LHCN-M2 (cell line): ENCODE data around the gene CPEB1. TPM values are rescaled to one million over a fixed set of nuclear protein-coding genes. Genes with fewer than 3 reads are reported as not detected.
"Not testable (repeated sequence)": the region's sequence is repeated elsewhere in the genome, so short reads cannot be mapped to it uniquely, and the experiment has no call there.

Experiments used
- DNase-seq: peaks from one replicate; pipeline ENCODE4 v3.0.0-alpha.2; 2012; ENCODE audit warnings: low read depth
- total RNA-seq: library from RNA; depleted of rRNA; stranded (reverse); fragments of >200 nt; gene quantifications from 2 replicates; pipeline ENCODE4 v1.2.3, GENCODE V29; 2014

Gene CPEB1
- total RNA-seq, 1 experiment from 2014 or later, result 6.0 TPM

DNA sequence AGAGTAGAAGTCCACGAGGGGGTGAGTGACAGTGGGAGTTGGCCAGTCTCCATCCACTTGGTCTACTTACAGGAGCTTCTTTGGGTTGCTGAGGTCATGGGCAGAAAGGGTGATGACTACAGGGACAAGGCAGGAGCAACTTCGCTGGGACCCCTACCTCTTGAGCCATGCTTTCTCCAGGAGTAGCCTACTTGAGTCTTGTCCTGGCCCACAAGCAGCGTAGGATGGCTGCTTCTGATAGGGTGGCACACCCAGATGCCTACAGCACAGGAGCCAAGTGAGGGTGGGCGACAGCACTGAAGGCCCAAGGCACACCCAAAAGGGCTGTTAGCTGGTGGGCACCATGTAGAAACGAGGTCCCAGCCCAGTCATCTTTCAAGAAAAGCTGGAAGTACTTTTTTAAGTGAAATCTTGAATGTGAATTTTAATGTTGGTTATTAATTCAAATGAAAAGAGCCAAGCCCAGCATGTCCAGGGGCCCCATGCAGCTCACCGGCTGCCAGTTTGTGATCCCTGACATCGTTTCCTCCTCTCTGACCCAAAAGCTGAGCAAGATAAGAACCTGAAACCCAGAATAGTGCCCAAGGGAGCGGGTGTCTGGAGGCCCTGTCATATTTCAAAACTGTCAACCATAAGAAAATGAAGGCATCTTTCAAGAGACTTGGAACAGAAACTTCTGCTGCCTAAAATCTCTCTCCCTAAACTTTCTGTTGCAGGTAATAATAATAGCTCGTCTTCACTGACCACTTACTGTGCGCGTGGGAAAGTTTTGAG lies 2.2 kb upstream of the CPEB1 start:
- DNase-seq, result no peak

DNA sequence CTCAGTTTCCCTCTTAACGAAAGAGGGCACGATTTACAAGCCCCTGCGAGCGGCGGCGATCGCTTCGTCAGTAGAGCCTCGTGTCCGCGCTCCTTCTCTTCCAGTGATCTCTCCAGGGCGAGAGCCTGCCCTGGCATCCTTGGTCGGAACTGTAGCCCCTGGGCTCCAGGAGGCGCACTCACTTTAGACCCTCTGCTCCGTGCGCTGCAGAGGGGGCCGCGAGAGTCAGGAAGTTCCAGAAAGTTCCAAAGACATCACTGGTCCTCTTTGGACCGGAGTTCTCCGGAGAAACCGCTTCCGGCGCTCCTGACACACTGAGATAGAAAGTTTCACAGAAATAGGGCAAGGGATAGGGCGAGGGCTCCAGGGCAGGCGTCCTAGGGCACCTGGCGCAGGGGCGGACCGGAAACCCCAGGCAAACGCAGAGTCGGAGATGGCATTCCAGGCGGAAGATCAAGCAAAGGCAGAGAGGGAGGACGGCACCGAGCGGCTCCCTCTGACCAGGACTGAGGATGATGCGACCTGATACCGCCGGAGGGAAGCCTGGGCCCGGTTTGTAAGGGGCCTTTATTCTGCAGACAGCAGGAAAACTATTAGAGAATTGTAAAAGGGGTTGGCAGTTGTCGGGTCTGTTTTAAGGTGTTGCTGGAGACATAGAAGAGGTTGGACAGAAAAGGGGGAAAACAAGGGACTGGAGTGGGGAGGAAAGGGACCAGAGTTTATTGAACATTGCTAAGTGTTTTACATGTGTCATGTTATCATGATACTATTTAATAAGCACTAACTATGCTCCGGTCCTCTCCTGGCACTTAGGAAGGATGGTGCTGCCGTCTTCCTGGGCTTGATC lies 1.3 kb upstream of the CPEB1 start:
- no peak for DNase-seq

DNA sequence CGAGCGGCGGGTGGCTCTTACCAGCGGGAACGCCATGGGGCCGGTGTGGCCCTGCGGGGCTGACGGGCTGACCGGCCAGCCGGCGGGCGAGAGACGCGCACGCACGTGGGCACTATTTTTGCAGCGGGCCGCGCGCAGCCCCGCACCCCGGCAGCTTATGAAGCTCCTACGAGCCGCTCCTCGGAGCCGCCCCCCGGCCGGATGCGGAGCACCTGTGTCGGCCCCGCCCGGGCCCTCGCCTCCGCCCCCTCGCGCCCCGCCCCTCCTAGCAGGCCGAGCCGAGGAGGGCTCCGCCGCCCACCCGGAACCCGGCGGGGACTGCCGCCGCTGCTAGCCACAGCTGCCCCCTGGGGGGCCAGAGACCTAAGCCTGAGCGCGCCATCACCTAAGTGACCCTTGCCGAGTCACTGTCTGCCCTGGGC lies 683 bp upstream of the CPEB1 start:
- no peak for DNase-seq

DNA sequence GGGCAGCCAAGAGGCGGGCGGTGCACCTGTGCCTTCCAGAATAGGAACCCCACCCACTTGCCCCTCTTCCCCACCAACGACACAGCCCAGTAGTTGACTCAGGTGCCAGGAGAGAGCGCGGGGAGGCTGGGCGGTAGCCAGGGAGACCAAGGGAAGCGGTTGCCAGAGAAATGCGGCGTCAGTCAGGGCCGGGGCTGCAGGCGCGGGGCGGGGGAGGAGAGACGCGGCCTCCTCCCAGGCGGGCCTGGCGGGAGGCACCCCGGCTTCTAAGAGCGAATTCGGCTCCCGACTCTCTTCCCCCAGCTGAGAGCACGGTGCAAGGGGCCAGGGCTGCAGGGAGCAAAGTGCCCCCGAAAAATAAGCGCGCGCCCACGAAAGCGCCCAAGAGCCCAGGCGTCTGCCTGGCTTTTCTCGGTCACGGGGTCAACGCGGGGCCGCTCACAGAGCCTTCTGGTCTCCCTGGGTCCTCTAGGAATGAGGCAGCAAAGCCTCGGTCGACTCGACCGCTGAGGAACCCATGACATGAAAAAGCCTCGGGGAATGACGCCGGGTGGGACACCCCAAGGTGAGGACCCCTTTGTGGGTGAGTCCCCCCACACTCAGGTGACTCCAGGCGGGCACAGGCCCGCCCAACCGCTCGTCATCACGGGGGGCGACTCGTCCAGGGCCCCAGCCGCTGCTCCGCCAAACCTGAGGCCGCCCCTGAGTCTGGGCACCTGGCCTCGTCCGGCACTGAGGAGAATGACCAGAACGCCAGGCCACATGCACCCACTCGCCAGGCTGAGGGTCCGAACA lies 716 bp downstream of the CPEB1 start:
- DNase-seq, result no peak

DNA sequence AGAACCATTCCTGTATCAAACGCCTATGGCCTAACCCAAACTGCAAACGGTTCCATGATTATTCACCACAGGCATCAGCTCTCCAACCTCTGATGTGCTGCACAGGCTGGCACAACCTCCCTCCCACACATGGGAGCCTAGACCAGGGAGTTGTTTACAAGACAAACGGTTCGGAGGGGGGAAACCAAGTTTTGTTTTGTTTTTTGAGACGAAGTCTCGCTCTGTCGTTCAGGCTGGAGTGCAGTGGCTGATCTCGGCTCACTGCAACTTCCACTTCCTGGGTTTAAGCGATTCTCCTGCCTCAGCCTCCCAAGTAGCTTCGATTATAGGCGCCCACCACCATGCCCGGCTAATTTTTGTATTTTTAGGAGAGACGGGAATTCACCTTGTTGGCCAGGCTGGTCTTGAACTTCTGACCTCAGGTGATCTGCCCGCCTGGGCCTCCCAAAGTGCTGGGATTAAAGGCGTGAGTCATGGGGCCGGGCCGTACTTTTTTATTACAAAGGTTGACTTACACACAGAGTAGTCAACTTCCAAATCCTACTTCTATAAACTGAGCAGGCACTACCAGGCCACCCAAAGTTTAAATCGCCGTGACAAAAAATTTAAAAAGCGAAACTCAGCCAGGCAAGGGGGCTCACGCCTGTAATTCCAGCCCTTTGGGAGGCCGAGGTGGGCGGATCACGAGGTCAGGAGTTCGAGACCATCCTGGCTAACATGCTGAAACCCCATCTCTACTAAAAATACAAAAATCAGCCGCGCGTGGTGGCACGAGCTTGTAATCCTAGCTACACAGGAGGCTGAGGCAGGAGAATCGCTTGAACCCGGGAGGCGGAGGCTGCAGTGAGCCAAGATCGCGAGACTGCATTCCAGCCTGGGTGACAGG lies 2.0 kb downstream of the CPEB1 start:
- not testable (repeated sequence) for DNase-seq

DNA sequence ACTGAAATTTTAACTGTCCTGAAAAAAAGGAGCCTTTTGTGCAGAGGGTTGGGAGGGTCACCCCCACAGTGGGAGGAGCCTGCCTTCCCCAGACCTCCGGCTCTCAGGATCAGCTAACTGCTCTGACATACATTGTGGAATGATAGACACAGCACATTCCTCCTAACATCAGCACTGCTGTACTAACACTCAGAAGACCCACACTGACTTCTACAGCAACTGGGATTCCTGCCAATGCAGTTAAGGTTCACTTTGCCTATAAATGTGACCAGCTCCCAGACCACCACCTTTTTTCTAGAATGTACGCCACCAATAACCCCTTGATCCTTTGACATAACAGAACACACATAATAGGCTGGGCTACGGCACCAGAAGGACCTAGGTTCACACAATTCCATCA lies 3.2 kb downstream of the CPEB1 start:
- DNase-seq, result no peak

DNA sequence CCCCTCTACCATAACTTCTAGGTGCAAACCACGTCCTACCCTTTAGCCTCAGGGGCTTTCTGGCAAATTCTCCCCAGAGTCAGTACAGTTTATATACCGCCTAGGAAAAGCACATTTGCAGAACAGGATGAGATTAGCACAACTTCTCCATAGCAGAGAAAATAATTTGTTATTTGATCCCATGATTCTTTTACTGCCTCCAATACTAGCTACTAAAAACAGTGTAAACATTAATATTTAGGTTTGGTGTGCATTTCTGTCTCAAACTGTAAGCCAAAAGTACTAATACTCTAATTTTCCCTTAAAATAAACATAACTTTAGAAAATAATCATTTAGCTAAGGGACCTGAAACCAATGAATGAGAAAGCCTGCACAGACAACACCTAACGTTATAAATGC lies 4.5 kb downstream of the CPEB1 start:
- DNase-seq, result no peak

DNA sequence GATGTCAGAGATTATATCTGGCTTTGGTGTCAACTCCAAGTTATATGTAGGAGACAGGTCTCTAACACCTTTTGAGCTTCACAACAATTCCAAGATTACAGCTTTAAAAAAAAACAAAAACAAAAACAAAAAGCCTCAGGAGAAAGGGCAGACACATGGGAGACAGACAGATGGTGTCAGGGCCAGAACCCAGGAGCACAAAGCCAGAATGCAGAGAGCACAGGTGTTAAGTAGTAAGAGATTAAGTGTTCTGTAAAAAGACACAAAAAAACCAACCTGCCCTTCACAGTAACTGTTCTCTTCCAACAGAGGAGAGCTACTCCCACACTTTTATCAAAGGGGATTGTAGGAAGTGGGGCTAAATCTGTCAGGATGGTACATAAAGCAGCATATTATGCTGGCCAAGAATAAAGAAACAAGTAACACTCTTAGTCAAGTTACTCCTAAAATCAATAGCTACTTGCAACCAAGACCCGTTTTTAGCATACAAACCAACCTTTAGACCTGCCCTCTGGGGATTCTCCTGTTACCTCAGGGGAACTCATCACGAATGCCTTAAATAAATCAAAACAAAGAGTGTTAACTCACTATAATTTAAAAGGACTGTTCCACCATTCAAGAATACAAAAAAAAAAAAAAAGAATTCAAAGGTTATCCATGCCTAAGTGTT lies 5.9 kb downstream of the CPEB1 start:
- DNase-seq, result no peak

DNA sequence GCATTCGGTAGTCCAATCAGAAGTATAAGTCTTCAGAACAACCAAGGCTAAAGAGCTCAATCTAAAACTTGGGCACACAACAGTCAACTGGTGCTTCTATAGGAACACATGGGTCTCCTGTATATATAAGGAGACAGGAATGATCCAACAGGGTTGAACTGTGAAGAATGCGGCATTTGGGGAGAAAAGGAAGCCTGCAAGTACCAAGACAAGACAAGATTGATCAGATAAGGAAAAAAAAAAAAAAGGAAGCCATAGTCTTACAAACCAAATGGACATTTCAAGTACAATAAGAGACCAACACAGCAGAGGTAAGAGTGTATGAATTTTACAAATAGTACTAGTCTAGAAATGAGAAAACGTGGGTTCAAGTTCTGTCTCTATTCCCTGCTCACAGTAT lies 6.5 kb downstream of the CPEB1 start:
- no peak for DNase-seq

DNA sequence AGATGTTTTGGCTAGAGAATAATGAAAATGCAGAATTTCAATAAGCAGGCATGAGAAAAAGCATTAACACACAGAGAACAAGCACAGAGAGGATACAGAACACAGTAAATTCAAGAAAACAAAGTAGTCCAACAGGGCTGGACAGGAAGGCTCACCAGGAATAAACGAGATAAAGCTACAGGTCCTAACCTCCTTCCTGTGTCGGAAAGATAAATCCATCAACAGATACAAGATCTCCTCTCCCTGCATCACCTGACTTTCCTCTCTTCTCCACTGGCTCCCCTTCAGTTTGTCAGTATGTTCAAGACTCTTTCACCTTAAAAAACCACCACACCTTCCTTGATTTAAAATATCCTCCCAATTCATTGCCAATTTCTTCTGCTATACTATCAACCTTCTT lies 11.4 kb downstream of the CPEB1 start:
- DNase-seq, result no peak

DNA sequence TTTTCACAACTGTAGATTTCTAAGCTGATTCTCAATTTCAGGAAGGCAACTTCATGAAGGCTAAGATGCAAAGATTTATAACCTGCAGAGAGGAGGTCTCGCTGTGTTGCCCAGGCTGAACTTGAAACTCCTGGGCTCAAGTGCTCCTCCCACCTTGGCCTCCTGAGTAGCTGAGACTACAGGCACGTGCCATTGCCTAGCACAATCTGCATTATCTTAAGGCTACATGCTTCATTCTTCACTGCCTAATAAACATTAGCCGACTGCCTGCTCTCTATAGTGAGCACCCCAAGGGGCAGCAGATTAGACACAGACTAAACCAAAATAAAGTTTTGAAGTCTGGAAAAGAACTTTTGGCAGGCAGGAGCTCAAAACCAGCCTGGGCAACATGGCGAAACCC lies 17.1 kb downstream of the CPEB1 start:
- no peak for DNase-seq

DNA sequence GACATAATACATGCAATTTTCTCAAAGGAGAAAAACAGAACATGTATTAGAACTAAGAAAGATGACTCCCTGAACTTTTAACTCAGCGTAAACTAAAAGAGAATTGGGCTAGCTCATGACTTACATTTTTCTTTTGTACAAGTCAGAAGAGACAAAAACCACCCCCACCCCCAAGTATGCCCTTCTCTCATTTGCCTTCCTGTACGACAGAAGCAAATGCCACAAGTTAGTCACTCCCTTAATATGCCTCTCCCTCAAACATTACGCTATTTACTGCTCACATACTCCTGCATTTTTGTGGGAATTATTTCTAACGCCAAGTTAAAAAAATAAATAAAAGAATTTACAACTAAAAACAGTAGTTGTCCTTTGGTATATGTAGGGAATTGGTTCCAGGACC lies 22.0 kb downstream of the CPEB1 start:
- peak; percentile 13 for DNase-seq

DNA sequence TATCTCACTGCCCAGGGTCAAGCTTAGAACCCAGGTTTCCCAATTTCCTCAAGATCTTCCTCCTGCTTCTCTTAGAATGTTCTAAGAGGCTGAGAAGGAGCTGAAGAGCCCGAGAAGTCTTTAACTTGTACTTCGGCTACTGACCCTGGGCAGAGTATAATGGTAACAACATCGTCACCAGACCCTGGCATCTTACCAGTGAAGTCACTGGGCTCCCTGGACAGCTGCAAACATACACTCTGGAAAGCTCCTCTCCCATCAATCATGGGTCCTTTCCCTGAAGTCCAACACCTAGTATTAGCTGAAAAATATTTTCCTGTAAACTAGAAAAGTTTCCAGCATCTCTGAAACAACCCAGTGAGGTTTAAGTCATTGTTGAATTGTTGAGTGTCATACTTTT lies 22.7 kb downstream of the CPEB1 start:
- DNase-seq, result peak; percentile 17

DNA sequence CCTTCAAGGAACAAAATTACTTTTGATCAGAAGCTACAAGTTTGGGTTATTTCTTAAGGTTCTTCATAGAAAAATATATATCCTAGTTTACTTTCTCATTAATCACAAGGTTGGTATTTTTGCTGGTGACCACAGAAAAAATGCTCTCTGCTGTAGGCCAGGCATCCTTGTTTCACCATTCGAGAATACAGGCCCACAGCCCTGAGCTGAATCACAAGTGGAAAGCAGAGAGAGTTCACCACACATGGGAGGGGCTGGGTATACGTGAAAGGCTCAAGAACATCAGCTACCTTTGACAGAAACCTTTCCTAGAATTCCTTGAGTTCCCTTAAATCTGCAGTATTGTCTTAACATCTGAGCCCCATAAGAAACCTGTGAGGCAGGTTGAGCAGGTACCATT lies 23.2 kb downstream of the CPEB1 start:
- peak; percentile 22 for DNase-seq

DNA sequence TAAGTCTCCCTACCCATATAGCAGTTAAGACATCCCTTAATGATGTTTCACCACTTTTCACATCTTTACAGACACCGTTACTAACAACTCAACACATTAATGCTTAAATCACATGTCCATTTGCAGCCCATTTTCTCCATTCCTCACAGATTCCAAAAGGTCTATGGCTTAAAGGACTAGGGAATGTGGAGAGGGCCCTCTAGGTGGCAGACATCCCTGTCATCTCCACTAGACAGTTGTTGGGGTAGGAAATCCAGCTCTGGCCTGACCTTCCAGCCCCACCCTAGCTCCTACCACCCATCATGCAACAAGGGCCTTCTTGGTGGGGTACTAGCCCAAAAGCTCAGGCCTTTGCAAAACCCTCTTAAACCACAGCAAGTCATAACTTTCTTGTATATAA lies 25.2 kb downstream of the CPEB1 start:
- DNase-seq, result no peak

DNA sequence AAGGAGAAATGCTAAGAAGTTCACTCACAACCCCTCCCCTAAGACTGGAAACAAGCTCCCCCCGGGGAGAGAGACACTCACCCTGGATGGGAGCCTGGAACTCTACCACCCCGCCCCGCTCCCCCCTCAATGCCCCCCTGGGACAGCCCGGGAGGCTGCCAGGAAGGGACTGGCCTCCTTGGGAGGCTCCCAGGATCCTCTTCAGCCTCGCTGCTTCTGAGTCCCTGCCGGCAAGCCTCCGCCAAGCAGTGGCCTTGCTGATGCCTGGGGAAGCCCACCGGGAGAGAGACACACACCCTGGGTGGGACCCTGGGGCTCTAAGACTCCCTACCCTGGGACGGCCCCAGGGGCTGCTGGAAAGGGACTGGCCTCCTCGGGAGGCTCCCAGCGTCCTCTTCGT lies 33.4 kb downstream of the CPEB1 start:
- no peak for DNase-seq

DNA sequence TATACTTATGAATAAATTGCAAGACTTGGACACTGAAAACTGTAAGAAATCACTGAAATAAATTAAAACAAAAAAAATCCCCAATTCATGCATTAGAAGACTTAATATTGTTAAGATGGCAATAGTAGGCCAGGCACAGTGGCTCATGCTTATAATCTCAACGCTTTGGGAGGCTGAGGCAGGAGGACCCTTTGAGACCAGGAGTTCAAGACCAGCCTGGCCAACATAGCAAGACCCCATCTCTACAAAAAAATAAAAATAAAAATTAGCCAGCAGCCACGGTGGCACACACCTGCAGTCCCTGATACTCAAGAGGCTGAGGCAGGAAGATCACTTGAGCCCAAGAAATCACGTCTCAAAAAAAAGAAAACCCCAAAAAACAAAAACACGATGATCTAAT lies 35.8 kb downstream of the CPEB1 start:
- no peak for DNase-seq

DNA sequence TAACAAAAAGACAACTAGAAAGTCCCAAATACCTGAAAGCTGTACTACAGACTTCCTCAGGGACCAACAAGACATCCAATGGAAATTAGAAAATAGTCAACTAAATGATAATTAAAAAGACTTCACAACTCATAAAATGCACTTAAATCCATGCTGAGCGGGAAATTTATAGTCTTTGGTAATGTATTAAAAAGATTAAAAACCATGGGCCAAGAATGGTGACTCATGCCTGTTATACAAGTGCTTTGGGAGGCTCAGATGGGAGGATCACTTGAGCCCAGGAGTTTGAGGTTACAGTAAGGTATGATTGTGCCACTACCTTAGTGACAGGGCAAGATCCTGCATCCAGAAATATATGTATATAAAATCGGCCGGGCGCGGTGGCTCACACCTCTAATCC lies 45.0 kb downstream of the CPEB1 start:
- DNase-seq, result no peak

DNA sequence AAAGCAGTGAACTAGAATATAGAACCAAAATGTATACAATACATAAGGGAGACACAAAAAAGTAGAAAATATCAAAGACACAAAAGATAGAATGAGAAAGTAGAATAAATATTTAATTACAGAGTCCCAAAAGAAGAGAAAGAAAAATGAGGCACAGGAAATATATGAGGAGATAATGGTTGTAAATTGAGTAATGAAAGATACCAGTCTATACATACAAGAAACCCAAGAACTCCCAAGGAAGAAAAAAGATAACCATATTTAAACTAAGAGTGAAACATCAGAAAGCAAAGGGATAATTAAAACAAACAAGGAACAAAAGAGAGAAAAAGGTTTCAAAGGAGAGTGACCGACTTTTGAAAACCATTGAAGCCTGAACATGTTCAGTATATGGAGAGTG lies 47.3 kb downstream of the CPEB1 start:
- no peak for DNase-seq

DNA sequence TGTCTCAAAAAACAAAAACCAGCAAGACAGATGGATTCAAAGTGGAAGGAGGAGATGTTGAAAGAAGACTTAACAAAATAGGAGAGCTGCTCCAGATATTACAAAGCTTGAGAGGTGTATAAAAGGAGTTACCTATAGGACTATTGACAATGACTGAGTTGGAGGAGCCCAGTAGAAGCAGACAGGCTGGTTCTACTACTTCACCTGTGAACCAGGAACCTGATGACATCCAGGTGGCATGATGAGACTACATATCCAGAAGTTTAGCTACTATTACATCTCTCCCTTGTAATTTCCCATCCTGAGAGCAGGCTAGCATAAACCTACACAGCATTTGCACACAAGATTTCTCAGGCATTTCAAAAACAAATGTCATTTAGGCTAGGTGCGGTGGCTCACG lies 49.3 kb downstream of the CPEB1 start:
- no peak for DNase-seq

DNA sequence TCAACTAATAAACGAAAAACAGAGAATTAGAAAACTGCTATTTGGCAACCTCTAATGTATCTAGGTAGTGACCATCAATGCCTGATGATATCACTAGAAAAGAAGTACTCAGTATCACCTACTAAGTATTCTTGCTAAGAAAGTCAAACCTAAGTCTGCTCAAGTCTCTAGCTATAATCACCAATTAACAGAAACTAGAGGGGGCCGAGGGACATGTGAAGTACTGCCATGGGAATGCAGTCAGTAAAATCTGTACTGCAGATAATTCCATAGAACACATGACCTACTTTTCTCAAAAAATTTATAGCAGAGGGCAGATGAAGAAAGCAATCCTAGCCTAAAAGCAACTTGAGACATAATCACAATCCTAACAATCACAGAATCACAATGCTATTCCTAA lies 51.4 kb downstream of the CPEB1 start:
- DNase-seq, result no peak
